T-helper 2 cell treated with Interferon-gamma antibody and Interleukin-4, amounts not matched to agents 5 μg/mL and 100 μg/mL, for 36 hours (primary cell): ENCODE results near the gene NAA40.

Experiments used
- DNase-seq: peaks from one replicate; pipeline ENCODE4 v3.0.0; 2021; ENCODE audit warnings: low spot score
- H3K27ac Mint-ChIP-seq: one replicate; pipeline ENCODE4 v1.8.0; 2021; ENCODE audit warnings: mild to moderate bottlenecking, mixed read lengths
- H3K27me3 Mint-ChIP-seq: one replicate; pipeline ENCODE4 v1.8.0; 2021; ENCODE audit warnings: low read depth, mixed read lengths
- H3K36me3 Mint-ChIP-seq: one replicate; pipeline ENCODE4 v1.8.0; 2021; ENCODE audit warnings: low read depth, mixed read lengths
- H3K4me1 Mint-ChIP-seq: one replicate; pipeline ENCODE4 v1.8.0; 2021; ENCODE audit warnings: low read depth, mixed read lengths
- H3K4me3 Mint-ChIP-seq: one replicate; pipeline ENCODE4 v1.8.0; 2022; ENCODE audit warnings: mild to moderate bottlenecking, moderate library complexity, mixed read lengths
- H3K9me3 Mint-ChIP-seq: one replicate; pipeline ENCODE4 v1.8.0; 2021; ENCODE audit warnings: mixed read lengths

The NAA40 gene

DNA sequence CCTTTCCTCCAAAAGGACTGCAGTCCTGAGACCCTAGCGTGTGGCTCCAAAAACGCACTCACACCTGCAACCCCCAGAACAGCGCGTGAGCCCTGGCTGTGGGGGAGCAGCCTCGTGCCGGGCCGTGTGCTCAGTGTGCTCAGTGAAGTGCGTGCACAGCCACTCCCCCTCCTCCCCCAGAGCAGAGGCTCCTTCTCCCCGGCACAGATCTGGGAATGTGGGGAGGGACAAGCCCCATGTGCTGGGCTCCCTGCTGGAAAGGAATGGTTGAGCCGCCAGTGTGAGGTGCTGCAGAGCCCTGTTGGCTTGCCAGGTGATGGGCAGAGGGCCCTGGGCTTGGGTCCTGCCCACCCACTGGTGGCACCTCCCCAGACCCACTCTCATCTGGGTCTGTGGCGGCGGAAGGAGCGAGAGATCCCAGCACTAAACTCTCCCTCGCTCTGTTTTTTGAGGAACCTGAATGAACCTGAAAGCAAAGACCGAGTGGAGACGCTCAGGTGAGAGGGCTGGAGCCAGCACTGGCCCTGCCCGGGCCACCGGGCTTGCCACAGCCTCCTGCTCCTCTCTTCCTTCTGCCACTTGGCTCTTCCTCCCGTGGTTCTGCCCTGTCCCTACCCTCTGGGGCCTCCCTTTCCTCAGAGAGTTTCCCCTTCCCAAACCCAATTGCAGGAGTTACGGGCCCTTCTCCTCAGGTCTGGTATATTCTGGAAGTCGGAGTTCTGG, 30.8 kb upstream of the NAA40 start:
- Mint-ChIP-seq H3K27ac (no peak overlapping the region), H3K27me3 (no peaks in the 10 kb centered on the region), H3K4me3 (no peak overlapping the region), H3K4me1 (no peaks in the 10 kb centered on the region), H3K36me3 (peaks cover 34% of the 10 kb centered on the region), H3K9me3 (no peaks in the 10 kb centered on the region)
- DNase-seq, result no peak

DNA sequence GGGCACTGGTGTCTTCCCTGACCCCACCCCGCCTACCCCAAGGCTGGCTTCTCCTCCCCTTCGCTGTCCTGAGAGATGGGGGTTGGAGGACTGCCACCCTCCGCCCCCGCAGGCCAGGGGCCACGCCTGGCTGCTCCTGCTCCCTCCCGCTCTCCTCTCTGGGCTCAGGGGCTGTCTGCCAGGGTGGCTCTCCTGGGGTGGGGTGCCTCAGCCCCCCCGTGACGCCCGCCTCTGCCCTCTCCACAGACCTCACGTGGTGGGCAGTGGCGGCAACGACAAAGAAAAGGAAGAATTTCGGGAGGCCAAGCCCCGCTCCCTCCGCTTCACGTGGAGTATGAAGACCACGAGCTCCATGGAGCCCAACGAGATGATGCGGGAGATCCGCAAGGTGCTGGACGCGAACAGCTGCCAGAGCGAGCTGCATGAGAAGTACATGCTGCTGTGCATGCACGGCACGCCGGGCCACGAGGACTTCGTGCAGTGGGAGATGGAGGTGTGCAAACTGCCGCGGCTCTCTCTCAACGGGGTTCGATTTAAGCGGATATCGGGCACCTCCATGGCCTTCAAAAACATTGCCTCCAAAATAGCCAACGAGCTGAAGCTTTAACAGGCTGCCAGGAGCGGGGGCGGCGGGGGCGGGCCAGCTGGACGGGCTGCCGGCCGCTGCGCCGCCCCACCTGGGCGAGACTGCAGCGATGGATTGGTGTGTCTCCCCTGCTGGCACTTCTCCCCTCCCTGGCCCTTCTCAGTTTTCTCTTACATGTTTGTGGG, 30.0 kb upstream of the NAA40 start:
- Mint-ChIP-seq H3K9me3 (no peaks in the 10 kb centered on the region), H3K4me3 (no peak overlapping the region), H3K27ac (no peak overlapping the region), H3K4me1 (no peaks in the 10 kb centered on the region), H3K27me3 (no peaks in the 10 kb centered on the region), H3K36me3 (peaks cover 26% of the 10 kb centered on the region)
- no peak for DNase-seq

DNA sequence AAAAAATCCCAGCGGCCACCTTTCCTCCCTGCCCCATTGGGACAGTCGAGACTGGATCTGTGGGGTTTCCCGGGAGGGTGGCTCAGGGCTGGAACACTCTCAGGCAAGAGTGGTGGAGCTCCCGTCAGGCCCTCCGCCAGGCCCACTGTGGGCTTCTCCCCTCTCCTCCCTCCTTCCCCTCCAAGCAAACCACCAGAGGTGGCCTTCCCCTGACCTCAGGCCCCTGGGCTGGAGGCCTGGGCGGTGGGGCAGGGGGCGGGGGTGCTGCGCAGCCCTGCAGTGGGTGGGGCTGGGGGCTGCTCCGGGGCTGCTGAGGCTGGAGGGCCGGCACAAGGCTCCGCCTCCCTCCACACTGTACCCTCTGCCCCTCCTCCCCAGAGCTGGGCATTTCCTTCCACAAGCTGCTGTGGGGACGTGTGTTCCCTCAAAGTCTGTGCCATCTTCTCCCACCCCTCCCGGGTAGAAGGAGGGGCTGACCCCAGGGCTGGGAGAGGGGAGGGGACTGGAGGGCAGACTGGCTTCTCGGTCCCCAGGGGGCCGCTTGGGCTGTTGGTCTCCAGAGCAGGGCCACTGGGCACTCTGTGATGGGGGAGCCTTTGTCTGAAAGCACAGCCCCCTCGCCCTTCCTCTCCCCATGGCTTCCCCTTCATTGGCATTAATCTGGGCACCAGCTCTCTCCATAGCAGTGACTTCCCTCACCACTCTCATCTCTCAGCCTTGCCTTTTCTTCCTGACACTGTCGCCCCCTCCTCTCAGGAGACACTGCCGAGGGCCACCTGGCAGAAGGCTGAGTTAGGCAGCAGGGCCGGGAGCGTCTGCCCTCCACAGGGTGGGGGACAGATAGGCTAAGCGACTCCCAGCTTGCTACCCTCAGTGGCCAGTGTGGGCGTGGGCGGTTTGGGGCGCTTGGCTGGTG, 29.0 kb upstream of the NAA40 start:
- Mint-ChIP-seq H3K4me1 (no peaks in the 10 kb centered on the region), H3K9me3 (no peaks in the 10 kb centered on the region), H3K4me3 (no peak overlapping the region), H3K27me3 (no peaks in the 10 kb centered on the region), H3K27ac (no peak overlapping the region), H3K36me3 (peaks cover 16% of the 10 kb centered on the region)
- DNase-seq, result no peak

DNA sequence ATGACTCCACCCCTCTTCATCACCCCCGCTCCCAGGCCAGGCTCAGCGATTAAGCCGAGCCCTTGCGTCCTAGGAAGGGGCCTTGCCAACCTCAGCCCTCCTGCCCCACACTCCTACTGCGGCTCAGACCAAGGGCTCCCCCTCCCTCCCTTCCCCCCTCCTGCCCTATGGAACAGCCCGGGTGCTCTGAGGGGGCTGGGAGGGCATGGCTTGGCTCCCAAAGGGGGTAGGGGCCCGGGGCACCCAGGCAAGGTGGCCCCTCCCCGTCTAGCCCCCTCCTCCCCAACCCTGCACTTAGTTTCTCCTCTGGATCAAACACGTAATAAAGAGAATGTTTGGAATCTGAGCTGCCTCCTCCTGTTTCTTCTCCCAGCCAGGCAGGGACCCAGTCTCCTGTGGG, 28.1 kb upstream of the NAA40 start:
- Mint-ChIP-seq H3K36me3 (peaks cover 10% of the 10 kb centered on the region), H3K4me3 (no peak overlapping the region), H3K27me3 (peaks cover 3% of the 10 kb centered on the region), H3K27ac (no peak overlapping the region), H3K4me1 (no peaks in the 10 kb centered on the region), H3K9me3 (no peaks in the 10 kb centered on the region)
- DNase-seq, result no peak

DNA sequence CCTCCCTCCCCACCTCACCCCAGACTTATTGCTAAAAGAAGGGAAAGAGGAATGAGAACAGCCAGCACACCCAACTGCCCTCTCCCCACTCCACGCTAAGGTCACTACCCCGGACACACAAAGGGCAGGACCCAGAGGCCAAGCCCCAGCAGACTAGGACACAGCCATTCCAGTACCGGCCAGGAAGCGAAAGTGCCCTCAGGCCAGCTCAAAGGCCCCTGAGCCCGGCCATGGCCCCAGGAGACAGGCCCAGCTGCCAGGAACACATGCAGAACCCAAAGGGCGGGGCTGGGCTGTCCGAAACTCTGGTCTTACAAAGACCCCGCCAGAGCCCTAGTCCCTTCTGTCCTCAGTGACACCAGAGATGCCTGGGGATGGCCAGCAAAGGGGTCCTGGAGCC, 27.4 kb upstream of the NAA40 start:
- no peak for DNase-seq
- H3K27me3 Mint-ChIP-seq, result peaks cover 6% of the 10 kb centered on the region
- no peak overlapping the region for H3K4me3 Mint-ChIP-seq
- H3K36me3 Mint-ChIP-seq, result peaks cover 6% of the 10 kb centered on the region
- H3K27ac Mint-ChIP-seq, result no peak overlapping the region
- peaks cover 3% of the 10 kb centered on the region for H3K4me1 Mint-ChIP-seq
- no peaks in the 10 kb centered on the region for H3K9me3 Mint-ChIP-seq

DNA sequence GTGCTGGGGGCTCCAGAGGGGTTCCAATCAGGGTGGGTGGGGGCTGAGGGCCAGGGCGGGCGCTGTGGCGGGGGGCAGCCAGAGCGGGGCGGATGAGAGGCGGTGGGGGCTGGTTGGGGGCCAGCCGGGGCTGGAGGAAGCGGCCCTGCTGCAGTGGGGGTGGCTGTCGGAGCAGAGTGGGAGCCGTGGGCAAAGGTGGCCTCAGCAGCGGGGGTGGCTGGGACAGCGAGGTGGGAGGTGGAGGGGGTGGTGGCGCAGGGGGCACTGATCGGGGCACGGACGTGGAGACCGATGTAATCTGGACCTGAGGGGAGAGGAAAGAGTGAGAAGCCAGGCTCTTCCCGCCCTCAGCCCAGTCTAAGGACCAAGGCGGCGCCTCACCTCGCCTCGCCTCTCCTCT, 26.9 kb upstream of the NAA40 start:
- no peak overlapping the region for H3K27ac Mint-ChIP-seq
- peaks cover 7% of the 10 kb centered on the region for H3K27me3 Mint-ChIP-seq
- H3K9me3 Mint-ChIP-seq, result no peaks in the 10 kb centered on the region
- H3K4me1 Mint-ChIP-seq, result peaks cover 3% of the 10 kb centered on the region
- peaks cover 4% of the 10 kb centered on the region for H3K36me3 Mint-ChIP-seq
- no peak overlapping the region for H3K4me3 Mint-ChIP-seq
- no peak for DNase-seq

DNA sequence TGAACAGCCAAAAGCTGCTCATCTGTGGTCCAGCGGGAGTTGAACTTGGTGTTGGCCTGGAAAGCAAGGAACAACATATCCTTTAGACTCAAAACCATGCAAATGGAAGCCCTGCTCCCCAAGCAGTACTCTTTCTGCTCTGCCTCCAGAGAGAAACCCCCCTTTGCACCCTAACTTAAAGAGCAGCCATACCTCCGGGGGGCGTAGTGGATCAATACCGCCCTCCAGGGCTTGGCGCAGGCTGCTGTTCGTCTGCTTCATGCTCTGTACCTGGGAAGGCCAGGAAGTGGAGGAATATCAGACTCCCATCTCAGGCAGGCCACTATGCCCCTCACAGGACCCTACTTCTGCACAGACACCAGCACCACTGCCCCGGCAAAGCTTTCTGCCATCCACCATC, 26.1 kb upstream of the NAA40 start:
- Mint-ChIP-seq H3K4me1 (peaks cover 5% of the 10 kb centered on the region), H3K4me3 (no peak overlapping the region), H3K36me3 (peaks cover 2% of the 10 kb centered on the region), H3K9me3 (no peaks in the 10 kb centered on the region), H3K27ac (no peak overlapping the region), H3K27me3 (peaks cover 10% of the 10 kb centered on the region)
- DNase-seq, result no peak

DNA sequence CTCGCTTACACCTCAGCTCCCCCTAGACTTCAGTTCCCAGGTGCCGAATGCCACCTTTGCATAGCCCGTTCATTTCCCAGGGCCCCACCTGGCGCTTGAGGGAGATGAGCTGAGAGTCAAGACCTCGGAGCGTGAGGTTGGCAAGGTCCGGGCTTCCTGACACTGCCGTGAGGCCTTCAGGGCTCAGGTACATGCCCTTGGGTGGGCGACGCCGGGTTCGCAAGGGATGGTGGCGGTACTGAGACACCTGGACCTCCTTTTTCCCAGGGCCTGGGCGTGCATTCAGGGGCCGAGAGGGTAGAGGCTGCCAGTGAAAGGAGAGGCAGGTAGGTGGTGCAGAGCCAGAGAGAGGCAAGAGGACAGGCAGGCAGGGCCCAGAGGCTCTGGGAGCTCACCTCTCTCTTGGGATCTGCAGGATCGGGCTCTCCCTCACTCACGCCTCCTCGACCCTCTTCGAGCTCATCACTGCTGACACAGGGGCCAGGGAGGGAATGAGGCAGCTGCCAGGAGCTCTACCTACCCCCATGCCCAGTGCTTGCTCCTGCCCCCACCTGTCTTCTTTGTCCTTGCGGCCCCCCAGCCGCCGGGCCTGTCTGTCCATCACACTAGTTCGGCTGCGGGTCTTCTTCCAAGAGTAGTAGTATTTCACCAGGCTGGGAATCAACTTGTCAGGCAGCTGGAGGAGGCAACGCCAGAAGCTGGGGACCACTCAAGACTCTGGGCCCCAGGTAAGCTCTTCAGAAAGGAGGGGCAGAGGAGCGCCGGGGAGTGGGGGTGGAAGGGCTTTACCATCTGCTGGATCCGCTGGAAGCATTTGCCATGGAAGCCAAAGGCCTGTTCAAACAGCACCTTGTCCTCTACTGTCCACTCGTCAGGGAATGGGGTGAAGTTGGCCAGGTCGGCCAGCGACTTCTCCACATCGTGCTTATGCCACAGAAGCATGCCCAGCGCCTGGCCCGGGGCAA, 24.7 kb upstream of the NAA40 start:
- Mint-ChIP-seq H3K27me3 (peaks cover 17% of the 10 kb centered on the region), H3K9me3 (no peaks in the 10 kb centered on the region), H3K27ac (no peak overlapping the region), H3K36me3 (no peaks in the 10 kb centered on the region), H3K4me3 (no peak overlapping the region), H3K4me1 (peaks cover 8% of the 10 kb centered on the region)
- DNase-seq, result no peak

DNA sequence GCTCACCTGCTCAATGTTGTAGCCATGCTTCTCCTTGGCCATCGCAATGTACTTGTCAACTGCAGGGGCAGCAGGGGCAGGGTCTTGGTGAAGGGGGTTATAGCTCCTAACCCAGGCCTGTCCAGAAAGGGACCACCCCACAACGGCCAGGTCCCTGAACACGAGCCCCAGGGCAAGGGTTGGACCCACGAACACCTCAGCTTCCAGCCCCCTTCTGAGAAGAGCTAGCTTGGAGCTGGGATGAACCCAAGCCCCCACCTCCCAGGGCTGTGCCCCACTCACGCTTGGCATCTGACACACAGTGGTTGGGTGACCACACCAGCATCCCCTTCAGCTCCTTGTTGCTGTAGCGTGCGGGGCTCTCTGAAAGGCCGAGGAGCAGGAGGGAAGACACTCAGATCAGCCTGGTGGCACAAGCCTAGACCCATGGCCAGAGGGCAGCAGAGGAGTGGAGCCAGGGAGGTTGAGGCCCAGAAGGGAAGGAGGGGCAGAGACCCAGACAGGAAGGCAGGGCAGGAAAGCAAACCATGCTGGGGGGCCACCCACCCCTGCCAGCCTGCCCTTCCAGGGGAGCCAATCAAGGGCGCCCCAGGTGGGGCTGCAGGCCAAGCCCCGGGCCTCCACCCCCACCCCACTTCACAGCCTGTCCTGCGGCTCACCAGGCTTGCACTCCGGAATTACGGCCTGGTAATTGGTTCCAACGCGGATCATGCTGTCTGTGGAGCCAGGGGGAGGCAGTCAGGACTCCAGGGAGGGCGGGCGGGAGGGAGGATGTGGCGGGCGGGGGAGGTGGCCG, 23.7 kb upstream of the NAA40 start:
- Mint-ChIP-seq H3K27ac (no peak overlapping the region), H3K4me1 (peaks cover 8% of the 10 kb centered on the region), H3K27me3 (peaks cover 17% of the 10 kb centered on the region), H3K36me3 (no peaks in the 10 kb centered on the region), H3K9me3 (no peaks in the 10 kb centered on the region), H3K4me3 (no peak overlapping the region)
- DNase-seq, result no peak

DNA sequence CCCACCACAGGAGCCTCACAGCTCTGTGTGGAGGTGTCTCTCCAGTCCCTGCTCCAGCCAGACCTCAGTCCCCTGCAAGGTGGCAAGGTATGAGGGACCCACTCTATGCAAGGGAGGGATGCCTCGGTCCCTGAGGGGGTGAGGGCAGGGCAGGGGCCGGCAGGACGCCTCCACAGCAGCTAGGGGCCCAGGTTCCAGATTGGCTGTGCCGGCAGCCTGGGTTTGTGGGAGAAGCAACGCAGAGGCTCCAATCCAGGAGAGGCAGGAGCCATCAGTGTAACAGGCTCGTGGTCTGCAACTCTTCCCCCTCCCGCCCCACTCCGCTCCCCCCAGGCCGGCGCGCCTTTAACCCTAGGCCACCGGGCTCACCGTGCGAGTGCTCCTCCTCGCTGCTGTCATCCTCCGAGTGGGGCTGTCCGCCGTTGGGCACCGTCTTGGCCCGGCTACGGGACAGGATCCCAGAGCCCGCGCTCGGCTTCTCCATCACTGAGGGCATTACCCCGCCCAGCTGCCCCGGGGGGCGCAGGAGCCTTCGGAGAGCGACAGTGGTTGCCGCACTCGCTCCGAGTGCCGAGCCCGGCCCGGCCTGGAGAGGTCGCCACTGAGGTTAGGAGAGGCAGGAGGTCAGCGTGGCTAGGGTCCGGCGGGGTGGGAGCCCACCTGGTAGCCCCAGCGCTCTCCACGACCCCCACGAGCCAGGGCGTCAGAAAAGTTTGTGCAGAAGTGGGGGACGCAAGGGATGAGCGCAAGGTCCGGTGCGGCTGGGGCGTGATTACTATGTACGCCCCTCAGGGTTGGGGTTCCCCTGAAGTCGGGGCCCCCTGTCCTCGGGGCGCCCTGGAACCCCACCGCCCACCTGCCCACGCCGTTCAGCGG, 22.6 kb upstream of the NAA40 start:
- peak overlapping the region; percentile 81 for H3K4me3 Mint-ChIP-seq
- H3K4me1 Mint-ChIP-seq, result peaks cover 8% of the 10 kb centered on the region
- peaks cover 17% of the 10 kb centered on the region for H3K27me3 Mint-ChIP-seq
- H3K36me3 Mint-ChIP-seq, result no peaks in the 10 kb centered on the region
- peak; percentile 29 for DNase-seq
- peak overlapping the region; percentile 55 for H3K27ac Mint-ChIP-seq
- H3K9me3 Mint-ChIP-seq, result no peaks in the 10 kb centered on the region

DNA sequence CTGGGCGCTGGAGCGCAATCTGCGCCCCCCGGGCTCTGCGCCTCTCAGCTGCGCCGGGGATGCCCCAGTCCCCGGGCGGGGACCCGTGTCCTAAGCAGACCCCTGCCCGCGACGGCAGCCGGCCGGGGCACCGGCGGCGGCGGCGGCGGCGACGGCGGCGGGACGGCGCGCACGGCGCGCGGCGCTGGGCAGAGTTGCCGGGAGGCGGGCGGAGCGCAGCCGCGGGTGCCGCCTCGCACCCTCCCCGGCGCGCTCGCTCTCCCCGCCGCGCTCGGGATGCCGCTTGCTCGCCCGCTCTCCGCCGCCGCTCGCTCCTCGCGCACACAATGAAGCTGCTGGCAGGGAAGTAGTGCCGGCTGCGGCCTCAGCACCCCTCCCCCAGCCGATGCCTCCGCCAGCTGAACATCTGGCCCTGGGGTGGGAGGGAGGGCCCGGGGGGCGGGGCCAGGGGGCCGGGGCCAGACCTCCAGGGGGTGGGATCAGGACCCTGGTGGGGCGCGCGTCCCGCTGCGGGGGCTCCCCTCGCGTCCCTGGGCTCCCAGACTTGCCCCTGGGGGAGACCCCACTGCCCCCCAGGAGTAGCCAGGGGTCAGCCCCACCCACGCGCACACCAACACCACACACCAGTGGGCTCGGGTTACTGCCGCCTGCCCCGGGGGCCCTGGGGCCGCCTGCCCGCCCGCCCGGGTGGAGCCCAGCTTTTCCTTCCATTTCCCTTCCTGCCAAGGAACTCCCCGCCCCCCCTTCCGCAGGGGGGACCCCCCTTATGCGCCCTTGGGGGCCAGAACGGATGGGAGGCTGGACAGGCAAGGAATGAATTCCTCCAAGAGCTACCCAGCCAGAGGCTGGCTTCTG, 21.7 kb upstream of the NAA40 start, which contains the start of gene RCOR2:
TSS of gene RCOR2 (minus strand) at position 328 of the 855 bp plus-strand sequence. CDS start 708 bp downstream, outside the sequence.
- H3K9me3 Mint-ChIP-seq, result no peaks in the 10 kb centered on the region
- peak within 1 kb of the TSS; percentile 81 for H3K4me3 Mint-ChIP-seq
- H3K4me1 Mint-ChIP-seq, result peaks cover 8% of the 10 kb centered on the region
- no peaks in the 10 kb centered on the region for H3K36me3 Mint-ChIP-seq
- peak within 1 kb of the TSS; percentile 55 for H3K27ac Mint-ChIP-seq
- peak; percentile 54 for DNase-seq
- peaks cover 19% of the 10 kb centered on the region for H3K27me3 Mint-ChIP-seq
